Measurements from ENCODE around the gene TJP1. TPM values are rescaled to one million over a fixed set of nuclear protein-coding genes. Genes with fewer than 3 reads are reported as not detected.

TJP1 gene
- total and polyA plus RNA-seq, 2 of the 8 experiments (the other 6 are each of a cell fraction or from before 2014, with no cell fraction given), result 46.3 to 138 TPM

DNA sequence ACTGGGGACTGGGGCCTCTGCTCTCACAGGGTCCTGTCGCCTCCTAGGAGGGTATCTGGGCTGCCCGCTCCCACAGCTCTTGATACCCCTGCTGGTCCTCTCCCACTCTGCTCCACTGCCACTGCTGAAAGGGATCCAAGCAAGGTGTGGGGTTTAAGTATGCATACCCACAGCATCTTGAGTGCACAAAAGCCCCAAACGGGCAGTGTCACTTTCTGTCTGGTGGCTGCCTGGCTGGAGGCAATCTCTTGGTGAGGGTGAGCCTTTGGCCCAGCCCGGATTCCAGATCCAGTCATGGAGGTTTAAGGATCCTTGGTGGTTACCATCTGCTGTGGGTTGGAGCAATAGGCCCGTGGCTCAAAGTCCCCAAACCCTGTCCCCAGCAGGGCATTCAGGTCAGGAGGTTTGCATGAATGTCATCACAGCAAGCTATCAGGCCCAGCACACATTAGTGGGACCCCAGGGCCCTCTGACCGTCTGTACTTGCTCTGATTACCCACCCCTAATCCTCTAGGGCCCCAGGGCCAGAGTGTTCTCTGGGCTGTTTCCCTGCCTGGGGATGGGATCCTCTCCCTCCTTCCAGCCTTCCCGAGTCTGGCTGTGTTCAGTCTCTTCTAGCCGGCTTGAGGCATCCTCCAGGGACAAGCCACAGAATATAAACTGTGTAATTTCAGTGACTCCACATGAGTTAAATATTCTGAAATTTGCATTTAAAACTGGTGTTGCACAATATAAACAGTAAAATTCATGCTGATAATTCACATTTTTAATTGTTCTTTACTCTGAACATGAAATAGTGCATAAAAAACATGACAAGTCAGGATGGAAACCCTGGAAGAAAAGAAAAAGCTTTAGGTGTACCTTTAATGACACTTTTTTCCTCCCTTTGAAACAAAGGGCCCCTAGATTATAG lies 4.9 kb upstream of the TJP1 start (continued):
- TF ChIP-seq, protein P1, sequence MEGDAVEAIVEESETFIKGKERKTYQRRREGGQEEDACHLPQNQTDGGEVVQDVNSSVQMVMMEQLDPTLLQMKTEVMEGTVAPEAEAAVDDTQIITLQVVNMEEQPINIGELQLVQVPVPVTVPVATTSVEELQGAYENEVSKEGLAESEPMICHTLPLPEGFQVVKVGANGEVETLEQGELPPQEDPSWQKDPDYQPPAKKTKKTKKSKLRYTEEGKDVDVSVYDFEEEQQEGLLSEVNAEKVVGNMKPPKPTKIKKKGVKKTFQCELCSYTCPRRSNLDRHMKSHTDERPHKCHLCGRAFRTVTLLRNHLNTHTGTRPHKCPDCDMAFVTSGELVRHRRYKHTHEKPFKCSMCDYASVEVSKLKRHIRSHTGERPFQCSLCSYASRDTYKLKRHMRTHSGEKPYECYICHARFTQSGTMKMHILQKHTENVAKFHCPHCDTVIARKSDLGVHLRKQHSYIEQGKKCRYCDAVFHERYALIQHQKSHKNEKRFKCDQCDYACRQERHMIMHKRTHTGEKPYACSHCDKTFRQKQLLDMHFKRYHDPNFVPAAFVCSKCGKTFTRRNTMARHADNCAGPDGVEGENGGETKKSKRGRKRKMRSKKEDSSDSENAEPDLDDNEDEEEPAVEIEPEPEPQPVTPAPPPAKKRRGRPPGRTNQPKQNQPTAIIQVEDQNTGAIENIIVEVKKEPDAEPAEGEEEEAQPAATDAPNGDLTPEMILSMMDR (IDR thresholded peaks at IDR 0.05; ENCODE audit: control extremely low read depth in 1 of 3, insufficient read depth in 1 of 3, low read depth in 1 of 3, low read length in 3 of 3), result no peak
- TF ChIP-seq KDM4A (IDR thresholded peaks at IDR 0.05; ENCODE audit: low read depth, low read length, severe bottlenecking) (no peak), POLR2A (IDR thresholded peaks at IDR 0.05; ENCODE audit: control extremely low read depth in 1 of 2, low read depth in 2 of 2, low read length in 2 of 2) (no peak), SIX5 (IDR thresholded peaks at IDR 0.05; ENCODE audit: low read depth, low read length) (no peak), GTF2F1 (IDR thresholded peaks at IDR 0.05; ENCODE audit: borderline replicate concordance, low read depth, low read length) (no peak), POLR2AphosphoS5 (IDR thresholded peaks at IDR 0.05; ENCODE audit: low read depth, low read length) (no peak)
